T-helper 1 cell treated with Interleukin-12 subunit alpha and Interleukin-12 subunit beta and Interleukin-4 antibody, amounts not matched to agents 30 ng/mL and 1 ng/mL, for 36 hours (primary cell): Measurements from ENCODE around the gene PIGV. TPM values are rescaled to one million over a fixed set of nuclear protein-coding genes. Genes with fewer than 3 reads are reported as not detected.

Experiments
- intact Hi-C: fragments of 100-400 bp; cut with micrococcal nuclease; formaldehyde crosslinking; loops from one replicate; pipeline ENCODE4 v1.15.1; 2024
- total RNA-seq: library from RNA; stranded (reverse); gene quantifications from 2 replicates; pipeline ENCODE4 v1.2.3, GENCODE V29; 2022

Gene PIGV
- 11.3 and 12.2 TPM in 2 replicates for total RNA-seq

DNA sequence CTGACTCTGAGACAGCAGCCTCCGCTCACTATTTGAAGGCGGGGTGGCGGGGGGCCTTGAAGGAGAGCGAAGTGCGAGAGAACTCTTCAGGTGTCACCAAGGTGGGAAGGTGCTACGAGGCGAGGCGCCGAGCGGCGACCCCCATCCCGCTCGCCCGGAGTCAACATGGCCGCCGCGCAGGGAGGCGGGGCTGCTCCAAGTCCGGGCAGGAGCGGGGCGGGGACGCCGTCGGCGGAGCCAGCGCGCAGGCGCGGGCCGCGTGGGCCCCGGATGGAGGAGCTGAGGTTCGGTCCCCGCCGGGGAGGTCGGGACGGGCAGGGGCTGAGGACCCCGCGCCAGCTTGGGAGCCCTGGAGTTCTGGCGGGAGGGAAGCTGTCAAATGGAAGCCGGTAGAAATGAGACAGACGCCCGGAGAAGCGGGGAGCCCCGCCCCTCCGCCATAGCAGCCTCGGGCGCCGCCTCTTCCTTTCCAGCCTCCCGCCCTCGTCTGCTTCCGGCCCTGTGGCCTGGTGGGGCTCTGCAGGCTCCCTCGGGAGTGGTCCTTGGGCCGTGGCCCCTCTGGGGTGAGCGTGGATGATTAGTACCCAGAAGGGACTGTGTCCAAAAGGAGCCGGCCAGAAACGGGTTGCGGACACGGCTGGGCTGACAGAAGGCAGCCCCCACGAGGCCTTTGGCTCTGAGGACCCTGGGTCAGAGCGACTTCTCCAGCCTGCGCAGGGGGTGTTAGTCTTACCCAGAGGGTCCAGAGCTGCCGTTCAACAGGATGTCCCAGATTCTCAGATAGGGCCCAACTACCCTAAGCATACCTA, at the start of gene PIGV:
PIGV (plus strand) TSS at position 245 of the 809 bp plus-strand sequence. CDS start 2,866 bp downstream, outside the sequence.
- intact Hi-C loops, result loop anchor here (1.0 to 10.0 kb wide), 11 partner anchors 44 to 471 kb away; partner anchors contain the start of genes CD52, DHDDS, HMGN2 and TRNP1

DNA sequence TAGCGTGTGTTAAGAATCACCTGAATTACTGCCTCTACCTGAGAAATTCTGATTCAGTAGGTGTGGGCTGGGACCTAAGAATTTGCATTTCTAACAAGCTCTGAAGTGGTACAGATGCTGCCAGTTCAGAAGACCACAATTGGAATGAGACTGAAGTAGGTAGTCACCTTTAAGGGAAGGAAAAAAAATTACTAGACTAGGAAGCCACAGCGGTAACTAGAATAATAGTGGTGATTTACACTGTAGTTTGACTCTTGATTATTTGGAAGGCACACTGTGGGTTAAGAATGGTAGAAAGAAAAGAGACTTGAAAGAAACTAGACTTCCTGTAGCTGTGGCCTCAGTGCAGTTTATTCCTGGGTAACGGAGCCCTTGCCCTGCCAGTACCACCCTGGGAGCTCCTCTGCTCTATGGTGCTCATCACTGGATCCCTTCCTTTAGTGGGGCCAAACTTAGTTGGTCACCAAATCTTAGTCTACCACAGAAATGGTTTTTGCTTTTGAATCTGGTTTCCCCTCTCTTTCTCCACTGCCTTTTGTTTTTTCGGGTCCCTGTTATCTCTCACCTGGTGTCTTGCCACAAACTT, 48.3 kb upstream of the PIGV start:
- intact Hi-C loops, result no loop called here

- intact Hi-C loops, result no loop called here
Measured at GRCh38 chr1:26740023-26740634, 47.6 kb upstream of the PIGV start.

DNA sequence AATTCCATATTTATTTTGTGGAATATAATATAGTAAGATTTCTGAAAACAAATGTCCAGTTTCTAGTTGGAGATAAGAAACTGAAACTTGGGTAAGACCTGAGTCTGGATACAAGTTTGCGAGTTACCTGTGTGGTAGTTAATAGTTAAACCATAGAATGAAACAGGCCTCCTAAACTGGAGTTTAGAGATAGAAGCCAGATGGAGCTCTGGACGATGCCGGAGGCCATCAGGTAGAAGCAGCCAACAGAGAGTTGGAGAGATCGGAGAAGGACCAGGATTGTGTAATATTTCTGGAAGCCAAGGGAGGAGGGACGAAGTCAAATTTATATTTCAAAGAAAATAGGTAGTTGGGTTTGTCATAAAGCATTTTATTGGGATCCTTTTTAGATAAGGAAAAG, 46.8 kb upstream of the PIGV start:
- intact Hi-C loops, result no loop called here

- intact Hi-C loops, result loop anchor here (1.0 kb wide), 9 partner anchors 9 to 243 kb away; partner anchors contain the start of gene PIGV
Measured at GRCh38 chr1:26743426-26744059, 44.2 kb upstream of the PIGV start.

DNA sequence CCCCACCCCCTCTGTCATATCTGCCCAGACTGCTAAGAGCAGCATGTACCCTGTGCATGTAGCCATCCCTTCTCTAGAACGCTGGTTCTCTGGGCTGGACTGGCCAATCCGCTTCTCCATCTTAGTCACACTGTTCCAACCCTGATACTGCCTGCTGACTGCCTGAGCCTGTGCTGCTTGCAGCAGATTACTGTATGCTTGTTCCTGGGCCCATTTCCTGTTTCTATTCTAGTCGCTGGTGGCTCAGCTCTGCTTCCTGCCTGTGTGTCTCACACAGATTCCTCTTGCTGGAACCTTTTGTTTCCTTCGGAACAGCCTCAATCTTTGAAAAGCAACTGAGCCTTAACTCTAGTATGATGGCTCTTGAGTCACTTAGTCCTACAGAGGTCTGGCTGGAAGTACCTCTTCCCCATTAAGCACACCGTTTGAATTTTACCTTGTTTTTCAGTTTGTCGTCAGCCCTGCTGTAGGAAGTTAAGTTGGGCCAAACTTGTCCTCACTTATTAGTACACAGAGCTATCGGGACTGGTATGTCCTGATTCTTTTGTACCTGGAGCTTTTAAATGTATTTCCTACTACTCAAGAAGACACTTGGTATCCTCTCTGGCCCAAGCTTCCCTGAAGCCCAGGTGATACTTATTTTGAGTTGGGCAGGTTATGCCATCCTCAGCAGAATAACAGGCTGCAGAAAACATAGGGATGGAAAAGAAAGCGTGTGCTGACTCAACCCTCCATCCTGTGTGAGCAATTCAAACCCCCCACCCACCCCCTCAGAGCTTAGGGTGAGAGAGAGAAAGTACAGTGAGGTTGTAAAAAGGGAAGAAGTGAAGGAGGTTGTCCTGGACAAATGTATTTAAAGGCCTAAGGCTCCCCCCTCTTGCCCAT, 43.4 kb upstream of the PIGV start:
- intact Hi-C loops, result loop anchor here (1.0 kb wide), 9 partner anchors 10 to 244 kb away; partner anchors contain the start of gene PIGV

DNA sequence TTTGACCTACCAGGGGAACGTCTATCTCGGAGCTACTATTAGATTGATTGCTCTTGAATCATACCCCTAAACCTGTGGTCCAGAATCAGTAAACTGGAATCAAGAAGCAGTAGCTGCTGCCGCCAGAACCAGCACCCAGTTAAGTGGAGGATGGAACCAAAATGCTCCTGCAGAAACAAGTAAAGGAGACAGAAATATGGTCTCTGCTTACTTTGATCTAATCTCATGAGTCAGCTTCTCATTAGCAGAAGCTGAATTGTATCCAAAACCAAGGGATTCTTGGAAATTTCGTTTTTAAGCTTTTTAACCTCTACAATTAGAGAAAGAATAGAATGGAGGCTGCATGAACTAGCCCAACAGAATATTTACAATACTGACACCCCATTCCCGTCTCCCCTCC, 42.6 kb upstream of the PIGV start:
- intact Hi-C loops, result no loop called here

- intact Hi-C loops, result no loop called here
Measured at GRCh38 chr1:26747048-26747447, 40.7 kb upstream of the PIGV start.

DNA sequence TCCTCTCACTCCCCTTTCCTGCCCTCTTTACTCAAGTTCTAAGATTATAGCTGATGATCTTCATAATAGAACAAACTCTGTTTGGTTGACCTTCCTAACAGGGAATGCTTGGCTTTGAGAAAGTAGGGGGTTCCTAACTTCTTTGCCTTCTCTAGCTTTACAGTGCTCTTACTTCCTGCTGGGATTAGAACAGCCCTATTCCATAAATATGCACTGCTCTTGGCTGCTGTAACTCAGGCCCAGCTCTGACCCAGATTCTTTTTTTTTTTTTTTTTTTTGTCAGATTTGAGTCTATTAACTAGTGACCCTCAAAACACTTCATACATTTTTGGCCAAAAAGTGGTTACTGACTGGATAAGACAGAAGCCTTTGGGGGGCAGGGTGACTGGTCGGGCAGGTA, 39.4 kb upstream of the PIGV start:
- intact Hi-C loops, result no loop called here

- intact Hi-C loops, result no loop called here
Measured at GRCh38 chr1:26749458-26749857, 38.3 kb upstream of the PIGV start.

- intact Hi-C loops, result no loop called here
Measured at GRCh38 chr1:26750428-26750827, 37.3 kb upstream of the PIGV start.

DNA sequence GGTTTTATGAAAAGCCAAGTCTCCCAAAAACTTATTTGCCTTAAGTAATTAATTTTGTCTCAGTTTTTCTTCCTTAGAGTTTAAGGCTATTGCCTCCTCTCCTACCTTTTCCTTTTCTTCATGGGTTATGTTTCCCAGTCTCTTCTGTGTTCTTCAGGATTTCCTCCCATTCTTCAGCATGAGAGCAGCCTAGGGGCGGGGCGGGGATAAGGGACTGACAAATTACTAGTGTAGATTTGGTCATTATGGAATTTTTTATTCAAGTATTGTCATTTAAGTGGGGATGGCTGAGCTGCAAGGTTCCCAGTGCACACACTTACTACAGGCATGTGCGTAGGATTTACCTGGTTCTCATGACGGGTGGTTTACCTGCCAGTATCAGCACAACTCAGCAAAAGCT, 35.2 kb upstream of the PIGV start:
- intact Hi-C loops, result no loop called here

GRCh38 chr1:26754086-26754874, 33.5 kb upstream of the PIGV start:
- intact Hi-C loops, result no loop called here

- intact Hi-C loops, result no loop called here
Measured at GRCh38 chr1:26758358-26758757, 29.4 kb upstream of the PIGV start.

DNA sequence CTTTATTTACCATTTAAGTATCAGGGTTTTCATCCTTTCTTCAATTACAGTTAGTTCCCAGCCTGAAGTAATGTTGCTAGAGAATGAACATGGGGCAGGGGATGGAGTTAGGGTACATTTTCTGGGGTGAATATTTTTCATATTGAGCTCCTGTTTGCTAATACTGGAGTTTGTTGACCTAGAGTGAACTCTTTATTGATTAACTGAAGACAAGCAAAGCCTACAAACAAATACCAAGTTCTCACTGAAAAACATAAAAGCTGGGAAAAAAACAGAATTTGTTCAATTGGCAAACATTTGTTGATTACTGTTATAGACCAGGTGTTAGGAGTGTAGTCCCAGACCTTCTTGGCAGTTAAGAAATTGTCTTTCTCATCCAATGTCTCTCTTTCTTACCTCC, 28.2 kb upstream of the PIGV start:
- intact Hi-C loops, result no loop called here

GRCh38 chr1:26761217-26761616, 26.5 kb upstream of the PIGV start:
- intact Hi-C loops, result no loop called here

DNA sequence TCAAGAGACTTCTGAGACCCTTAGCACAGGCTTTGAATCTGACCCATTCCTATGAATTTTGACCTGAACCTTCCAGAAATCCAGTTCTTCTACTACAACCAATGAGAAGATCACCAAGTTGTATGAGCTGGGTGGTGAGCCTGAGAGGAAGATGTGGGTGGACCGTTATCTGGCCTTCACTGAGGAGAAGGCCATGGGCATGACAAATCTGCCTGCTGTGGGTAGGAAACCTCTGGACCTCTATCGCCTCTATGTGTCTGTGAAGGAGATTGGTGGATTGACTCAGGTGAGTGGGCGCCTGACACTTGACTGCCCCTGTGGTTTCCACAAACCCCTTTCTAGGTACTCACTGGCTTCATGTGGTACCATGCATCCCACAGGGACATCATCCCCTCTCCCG, 20.0 kb upstream of the PIGV start:
- intact Hi-C loops, result no loop called here

- intact Hi-C loops, result no loop called here
Measured at GRCh38 chr1:26768755-26769154, 19.0 kb upstream of the PIGV start.

- intact Hi-C loops, result no loop called here
Measured at GRCh38 chr1:26771285-26771642, 16.5 kb upstream of the PIGV start.
